Measurements from ENCODE around the gene HIVEP1. TPM values are rescaled to one million over a fixed set of nuclear protein-coding genes. Genes with fewer than 3 reads are reported as not detected.

The HIVEP1 gene
- total RNA-seq, 2 experiments from 2014 or later = 22.1 to 22.6 TPM

- CTCF ChIA-PET (ENCODE audit: unreplicated experiment) = no interaction called here
- Histone ChIP-seq H3K4me3 (ENCODE audit: low read depth, low read length, poor library complexity, severe bottlenecking) (no peak overlapping the region), H3K9me2 (ENCODE audit: insufficient read depth, low read length) (no peaks in the 10 kb centered on the region), H4K20me1 (ENCODE audit: insufficient read depth, low read length) (no peaks in the 10 kb centered on the region), H3K79me2 (ENCODE audit: insufficient read depth, low read depth, low read length) (no peaks in the 10 kb centered on the region), H3K27ac (ENCODE audit: low read depth, low read length, poor library complexity, severe bottlenecking) (no peak overlapping the region), H3K36me3 (ENCODE audit: insufficient read depth, low read length) (no peaks in the 10 kb centered on the region), H3K4me1 (ENCODE audit: insufficient read depth, low read length, poor library complexity, severe bottlenecking) (no peaks in the 10 kb centered on the region), H2AFZ (ENCODE audit: low read length) (no peak overlapping the region), H3K9me3 (ENCODE audit: low read length) (no peaks in the 10 kb centered on the region), H3K4me2 (ENCODE audit: low read length) (no peak overlapping the region)
- DNase-seq (ENCODE audit: low spot score) = no peak
- POLR2A ChIA-PET = no interaction called here
- BruUV-seq (replicated peaks) = no TSS peak
- TF ChIP-seq EZH2phosphoT487 (IDR thresholded peaks at IDR 0.05; ENCODE audit: borderline replicate concordance, low read depth, low read length) (no peak), CTCF (conservative IDR thresholded peaks at IDR 0.05; ENCODE audit: low read length) (no peak)
- intact Hi-C loops (cut with micrococcal nuclease; ENCODE audit: unreplicated experiment) = no loop called here
These were observed 173.1 kb downstream of the HIVEP1 start for GRCh38 chr6:12185081-12185673.

DNA sequence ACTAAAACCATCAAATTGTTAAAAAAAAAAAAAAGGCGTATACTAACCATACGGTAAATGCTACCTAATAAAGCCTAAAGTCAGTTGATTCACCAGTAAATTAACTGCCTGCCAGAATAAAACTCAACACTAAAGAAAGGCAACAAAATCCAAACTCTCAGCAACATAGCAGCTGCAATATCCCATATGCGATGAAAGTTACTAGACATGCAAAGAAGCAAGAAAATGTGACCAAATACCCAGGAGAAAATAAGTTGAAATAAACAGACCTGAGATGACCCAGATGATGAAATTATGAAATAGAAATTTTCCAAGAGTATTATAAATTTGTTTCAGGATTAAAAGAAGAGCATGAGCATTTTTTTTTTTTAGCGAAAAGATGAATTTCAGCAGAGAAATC, 174.4 kb downstream of the HIVEP1 start:
- POLR2A ChIA-PET = interaction anchor here (0.6 kb wide), 1 partner anchor 936 kb away, joined by 4 read pairs; no protein-coding TSS in a partner anchor
- no peak overlapping the region for H2AFZ ChIP-seq (ENCODE audit: low read length)

More for the DNA sequence above, 174.4 kb downstream of the HIVEP1 start:
- H3K79me2 ChIP-seq (ENCODE audit: insufficient read depth, low read depth, low read length) = no peaks in the 10 kb centered on the region
- CTCF ChIA-PET (ENCODE audit: unreplicated experiment) = no interaction called here
- H3K4me2 ChIP-seq (ENCODE audit: low read length) = no peak overlapping the region
- no peaks in the 10 kb centered on the region for H3K36me3 ChIP-seq (ENCODE audit: insufficient read depth, low read length)
- H3K27ac ChIP-seq (ENCODE audit: low read depth, low read length, poor library complexity, severe bottlenecking) = no peak overlapping the region
- intact Hi-C loops (cut with micrococcal nuclease; ENCODE audit: unreplicated experiment) = no loop called here
- no peak for DNase-seq (ENCODE audit: low spot score)
- no peaks in the 10 kb centered on the region for H3K4me1 ChIP-seq (ENCODE audit: insufficient read depth, low read length, poor library complexity, severe bottlenecking)
- no peaks in the 10 kb centered on the region for H3K9me2 ChIP-seq (ENCODE audit: insufficient read depth, low read length)
- no peak overlapping the region for H3K4me3 ChIP-seq (ENCODE audit: low read depth, low read length, poor library complexity, severe bottlenecking)
- no TSS peak for BruUV-seq (replicated peaks)
- no peaks in the 10 kb centered on the region for H4K20me1 ChIP-seq (ENCODE audit: insufficient read depth, low read length)
- TF ChIP-seq CTCF (conservative IDR thresholded peaks at IDR 0.05; ENCODE audit: low read length) (no peak), EZH2phosphoT487 (IDR thresholded peaks at IDR 0.05; ENCODE audit: borderline replicate concordance, low read depth, low read length) (no peak)
- no peaks in the 10 kb centered on the region for H3K9me3 ChIP-seq (ENCODE audit: low read length)
